Measurements from ENCODE around the gene TNFAIP2.

- no peak for TF ChIP-seq CTCF (IDR thresholded peaks at IDR 0.05; ENCODE audit: poor library complexity, severe bottlenecking)
- no peak for TF ChIP-seq TAF1 (IDR thresholded peaks at IDR 0.05; ENCODE audit: low read depth)
- TF ChIP-seq EZH2 (IDR thresholded peaks at IDR 0.05; ENCODE audit: borderline replicate concordance, insufficient read depth, low read length, poor library complexity, severe bottlenecking) = no peak
- TF ChIP-seq EP300 (conservative IDR thresholded peaks at IDR 0.05; ENCODE audit: poor library complexity, severe bottlenecking) = no peak
- TF ChIP-seq POLR2AphosphoS5 (IDR thresholded peaks at IDR 0.05) = no peak
- TF ChIP-seq REST (IDR thresholded peaks at IDR 0.05; ENCODE audit: borderline replicate concordance) = no peak
- TF ChIP-seq RAD21 (conservative IDR thresholded peaks at IDR 0.05) = no peak
Measured at GRCh38 chr14:103158688-103159087, 35.4 kb downstream of the TNFAIP2 start.
